NCI-H82 (cell line): ENCODE results near the gene PDE10A.
A peak's percentile ranks its signal among the peaks of the same experiment; 100 is the strongest.
"Not testable (repeated sequence)": the region's sequence is repeated elsewhere in the genome, so short reads cannot be mapped to it uniquely, and the experiment has no call there.

Experiments used
- DNase-seq: peaks from one replicate; lab custom pipeline; 2025; lab: John Stamatoyannopoulos, UW

PDE10A gene

GRCh38 chr6:165548450-165548849 is 114.6 kb downstream of the PDE10A start:
- DNase-seq: no peak

- no peak for DNase-seq
These were observed 117.2 kb downstream of the PDE10A start for GRCh38 chr6:165545806-165546205.

- DNase-seq: no peak
These were observed 119.3 kb downstream of the PDE10A start for GRCh38 chr6:165543781-165544180.

- DNase-seq: no peak
These were observed 126.1 kb downstream of the PDE10A start for GRCh38 chr6:165536911-165537310.

- no peak for DNase-seq
These were observed 143.7 kb downstream of the PDE10A start for GRCh38 chr6:165519316-165519715.

- DNase-seq: no peak
These were observed 146.9 kb downstream of the PDE10A start for GRCh38 chr6:165515963-165516624.

- no peak for DNase-seq
These were observed 148.4 kb downstream of the PDE10A start for GRCh38 chr6:165514621-165515020.

- no peak for DNase-seq
These were observed 151.2 kb downstream of the PDE10A start for GRCh38 chr6:165511807-165512206.

- no peak for DNase-seq
These were observed 154.6 kb downstream of the PDE10A start for GRCh38 chr6:165508321-165508869.

- DNase-seq: no peak
These were observed 156.4 kb downstream of the PDE10A start for GRCh38 chr6:165506657-165507056.

- DNase-seq: not testable (repeated sequence)
These were observed 162.7 kb downstream of the PDE10A start for GRCh38 chr6:165500214-165500907.

- no peak for DNase-seq
These were observed 165.6 kb downstream of the PDE10A start for GRCh38 chr6:165497472-165497871.

- DNase-seq: no peak
These were observed 174.3 kb downstream of the PDE10A start for GRCh38 chr6:165488624-165489295.

- DNase-seq: no peak
These were observed 175.1 kb downstream of the PDE10A start for GRCh38 chr6:165487950-165488349.

- DNase-seq: no peak
These were observed 175.7 kb downstream of the PDE10A start for GRCh38 chr6:165487347-165487746.

- DNase-seq: no peak
These were observed 176.6 kb downstream of the PDE10A start for GRCh38 chr6:165486183-165487137.

GRCh38 chr6:165484178-165484889 is 178.7 kb downstream of the PDE10A start:
- peak; percentile 3 for DNase-seq

- DNase-seq: no peak
These were observed 181.1 kb downstream of the PDE10A start for GRCh38 chr6:165481921-165482320.

GRCh38 chr6:165480916-165481315 is 182.1 kb downstream of the PDE10A start:
- no peak for DNase-seq

- no peak for DNase-seq
These were observed 184.5 kb downstream of the PDE10A start for GRCh38 chr6:165478581-165478980.

- no peak for DNase-seq
These were observed 193.6 kb downstream of the PDE10A start for GRCh38 chr6:165469483-165469882.
